ENCODE results near the gene ACO2. TPM values are rescaled to one million over a fixed set of nuclear protein-coding genes. Genes with fewer than 3 reads are reported as not detected.

The ACO2 gene
- polyA plus RNA-seq, 1 of the 3 experiments (the other 2 are of a cell fraction) = 47.0 TPM

DNA sequence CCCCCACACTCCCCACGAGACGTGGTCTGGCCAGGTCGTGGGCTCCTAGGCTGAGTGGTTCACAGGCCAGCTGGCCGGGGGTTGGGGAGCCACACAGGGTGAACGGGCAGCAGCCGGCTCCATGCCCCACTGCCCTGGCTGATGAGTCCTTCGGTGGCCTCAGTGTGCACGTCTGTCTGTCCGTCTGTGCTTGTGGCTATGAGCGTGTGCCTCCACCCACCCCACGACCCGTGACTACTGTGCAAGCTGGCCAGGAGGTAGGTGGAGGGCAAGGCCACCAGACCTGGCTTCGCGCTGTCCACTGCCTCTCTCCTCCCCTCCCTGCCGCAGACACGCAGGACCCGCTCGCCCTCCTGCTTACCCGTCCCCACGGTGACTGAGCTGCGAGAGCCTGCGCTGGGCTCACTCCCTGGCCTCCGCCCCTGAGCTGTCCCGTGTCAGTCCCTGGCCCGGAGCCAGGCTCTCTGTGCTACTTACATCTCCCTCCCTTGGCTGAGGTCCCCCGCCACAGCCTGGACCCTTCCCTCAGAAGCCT, 106.0 kb downstream of the ACO2 start:
- DNase-seq = no peak
- Histone ChIP-seq H3K4me3 (ENCODE audit: low read depth in 2 of 2, low read length in 1 of 2) (no peak overlapping the region), H3K27ac (ENCODE audit: low read depth in 2 of 2, low read length in 1 of 2) (no peak overlapping the region), H3K4me2 (no peak overlapping the region), H3K79me2 (ENCODE audit: insufficient read depth) (no peaks in the 10 kb centered on the region), H3K9me3 (no peaks in the 10 kb centered on the region), H3K9ac (no peak overlapping the region), H3K27me3 (ENCODE audit: insufficient read depth) (no peaks in the 10 kb centered on the region), H3K36me3 (replicated peaks in 1 of 2; ENCODE audit: control insufficient read depth in 1 of 2, insufficient read depth in 2 of 2, low read length in 1 of 2) (no peaks in the 10 kb centered on the region), H2AFZ (ENCODE audit: low read depth) (no peak overlapping the region), H3F3A (replicated peaks; ENCODE audit: insufficient read depth) (no peaks in the 10 kb centered on the region), H4K20me1 (ENCODE audit: insufficient read depth) (no peaks in the 10 kb centered on the region), H3K4me1 (ENCODE audit: control insufficient read depth in 1 of 2, insufficient read depth in 2 of 2, low read depth in 1 of 2, low read length in 1 of 2) (no peaks in the 10 kb centered on the region; a peak in 1 of 4 replicates), H3K9me2 (no peaks in the 10 kb centered on the region)
- no peak for TF ChIP-seq TEAD4 (IDR thresholded peaks at IDR 0.05; ENCODE audit: borderline replicate concordance, insufficient read depth)
- TF ChIP-seq NRF1 (IDR thresholded peaks at IDR 0.05; ENCODE audit: low read depth, low read length) = no peak
- TF ChIP-seq RFX5 (IDR thresholded peaks at IDR 0.05; ENCODE audit: low read length) = no peak
- TF ChIP-seq NFIC (IDR thresholded peaks at IDR 0.05; ENCODE audit: borderline replicate concordance) = no peak
- no peak for TF ChIP-seq GATA2 (CRISPR knock-in tag; IDR thresholded peaks at IDR 0.05)
- no peak for TF ChIP-seq SIN3A (IDR thresholded peaks at IDR 0.05; ENCODE audit: borderline replicate concordance, low read depth, low read length)
- no peak for TF ChIP-seq FOXJ3 (CRISPR knock-in tag; IDR thresholded peaks at IDR 0.05)
- no peak for TF ChIP-seq REST (IDR thresholded peaks at IDR 0.05; ENCODE audit: low read depth, low read length)
- no peak for TF ChIP-seq RCOR1 (IDR thresholded peaks at IDR 0.05; ENCODE audit: low read length)
- TF ChIP-seq, protein P1, sequence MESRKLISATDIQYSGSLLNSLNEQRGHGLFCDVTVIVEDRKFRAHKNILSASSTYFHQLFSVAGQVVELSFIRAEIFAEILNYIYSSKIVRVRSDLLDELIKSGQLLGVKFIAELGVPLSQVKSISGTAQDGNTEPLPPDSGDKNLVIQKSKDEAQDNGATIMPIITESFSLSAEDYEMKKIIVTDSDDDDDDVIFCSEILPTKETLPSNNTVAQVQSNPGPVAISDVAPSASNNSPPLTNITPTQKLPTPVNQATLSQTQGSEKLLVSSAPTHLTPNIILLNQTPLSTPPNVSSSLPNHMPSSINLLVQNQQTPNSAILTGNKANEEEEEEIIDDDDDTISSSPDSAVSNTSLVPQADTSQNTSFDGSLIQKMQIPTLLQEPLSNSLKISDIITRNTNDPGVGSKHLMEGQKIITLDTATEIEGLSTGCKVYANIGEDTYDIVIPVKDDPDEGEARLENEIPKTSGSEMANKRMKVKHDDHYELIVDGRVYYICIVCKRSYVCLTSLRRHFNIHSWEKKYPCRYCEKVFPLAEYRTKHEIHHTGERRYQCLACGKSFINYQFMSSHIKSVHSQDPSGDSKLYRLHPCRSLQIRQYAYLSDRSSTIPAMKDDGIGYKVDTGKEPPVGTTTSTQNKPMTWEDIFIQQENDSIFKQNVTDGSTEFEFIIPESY (IDR thresholded peaks at IDR 0.05; ENCODE audit: borderline replicate concordance, low read depth) = no peak
- TF ChIP-seq RAD21 (IDR thresholded peaks at IDR 0.05; ENCODE audit: low read length) = no peak
- TF ChIP-seq CTCF (IDR thresholded peaks at IDR 0.05) = no peak
- TF ChIP-seq, protein P2, sequence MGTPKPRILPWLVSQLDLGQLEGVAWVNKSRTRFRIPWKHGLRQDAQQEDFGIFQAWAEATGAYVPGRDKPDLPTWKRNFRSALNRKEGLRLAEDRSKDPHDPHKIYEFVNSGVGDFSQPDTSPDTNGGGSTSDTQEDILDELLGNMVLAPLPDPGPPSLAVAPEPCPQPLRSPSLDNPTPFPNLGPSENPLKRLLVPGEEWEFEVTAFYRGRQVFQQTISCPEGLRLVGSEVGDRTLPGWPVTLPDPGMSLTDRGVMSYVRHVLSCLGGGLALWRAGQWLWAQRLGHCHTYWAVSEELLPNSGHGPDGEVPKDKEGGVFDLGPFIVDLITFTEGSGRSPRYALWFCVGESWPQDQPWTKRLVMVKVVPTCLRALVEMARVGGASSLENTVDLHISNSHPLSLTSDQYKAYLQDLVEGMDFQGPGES (IDR thresholded peaks at IDR 0.05; ENCODE audit: low read depth, low read length) = no peak
- TF ChIP-seq EP300 (IDR thresholded peaks at IDR 0.05; ENCODE audit: borderline replicate concordance in 1 of 2, low read depth in 1 of 2, low read length in 1 of 2) = no peak
- no peak for TF ChIP-seq SMC3 (IDR thresholded peaks at IDR 0.05; ENCODE audit: low read depth, low read length)
- no peak for TF ChIP-seq EZH2phosphoT487 (IDR thresholded peaks at IDR 0.05; ENCODE audit: borderline replicate concordance, low read depth)
- no peak for TF ChIP-seq TCF12 (IDR thresholded peaks at IDR 0.05)
- TF ChIP-seq USF2 (IDR thresholded peaks at IDR 0.05; ENCODE audit: borderline replicate concordance, low read depth, low read length) = no peak
- no peak for TF ChIP-seq RXRA (IDR thresholded peaks at IDR 0.05; ENCODE audit: borderline replicate concordance, low read depth)
- POLR2A ChIA-PET = no interaction called here
- no CpG with 5 or more reads among the region's 26 CpGs for WGBS (ENCODE audit: low lambda C conversion rate)
- CTCF ChIA-PET = interaction anchor here (1.9 kb wide), 1 partner anchor 22 kb away, joined by 7 read pairs; no protein-coding TSS in a partner anchor
